A549 (cell line): ENCODE data around the gene MRPL20.

ENCODE experiments used
- BHLHE40 ChIP-seq: IDR thresholded peaks from 2 replicates; pipeline ENCODE4 v1.6.1; 2012; ENCODE audit warnings: low read depth, low read length, inconsistent platforms
- CHD2 ChIP-seq: fragments of 150-350 bp; IDR thresholded peaks from 2 replicates; pipeline ENCODE4 v1.6.1; 2014; ENCODE audit warnings: low read length; ENCODE audit not compliant: partially characterized antibody
- ELK1 ChIP-seq: fragments of 150-350 bp; IDR thresholded peaks from 2 replicates; pipeline ENCODE4 v1.6.1; 2014; ENCODE audit warnings: low read depth, mild to moderate bottlenecking, low read length
- EP300 ChIP-seq, 2 experiments: fragments of >200 bp; sonication (Bioruptor Twin); formaldehyde crosslinking; IDR thresholded peaks; 2 replicates in 1 of 2; 3 replicates in 1 of 2; pipeline ENCODE4 v1.6.1; 2016 to 2017
- MAZ ChIP-seq: fragments of 150-350 bp; IDR thresholded peaks from 2 replicates; pipeline ENCODE4 v1.6.1; 2014; ENCODE audit warnings: antibody characterized with exemption, low read depth, low read length, borderline replicate concordance
- MYC ChIP-seq: IDR thresholded peaks from 2 replicates; pipeline ENCODE4 v1.6.1; 2012; ENCODE audit warnings: mild to moderate bottlenecking, inconsistent platforms, low read length, improper control_type of control experiment, borderline replicate concordance
- POLR2A ChIP-seq: IDR thresholded peaks from 2 replicates; pipeline ENCODE4 v1.6.1; 2012; ENCODE audit warnings: mild to moderate bottlenecking, low read length
- RARB ChIP-seq: fragments of 250-450 bp; sonication (Bioruptor Pico); IDR thresholded peaks from 2 replicates; pipeline ENCODE4 v1.8.0; 2021; ENCODE audit warnings: mild to moderate bottlenecking, moderate library complexity
- RCOR1 ChIP-seq: fragments of 150-350 bp; IDR thresholded peaks from 2 replicates; pipeline ENCODE4 v1.6.1; 2014; ENCODE audit warnings: antibody characterized with exemption, low read length, low read depth
- RFX5 ChIP-seq: fragments of 450-650 bp; IDR thresholded peaks from 2 replicates; pipeline ENCODE4 v1.7.1; 2014; ENCODE audit warnings: antibody characterized with exemption, mild to moderate bottlenecking, moderate library complexity
- TF ChIP-seq, protein P1 (sequence below): fragments of >200 bp; sonication (Bioruptor Twin); formaldehyde crosslinking; IDR thresholded peaks from 3 replicates; pipeline ENCODE4 v1.5.1; 2016
- TF ChIP-seq, protein P2 (sequence below): IDR thresholded peaks from 2 replicates; pipeline ENCODE4 v1.6.1; 2012

DNA sequence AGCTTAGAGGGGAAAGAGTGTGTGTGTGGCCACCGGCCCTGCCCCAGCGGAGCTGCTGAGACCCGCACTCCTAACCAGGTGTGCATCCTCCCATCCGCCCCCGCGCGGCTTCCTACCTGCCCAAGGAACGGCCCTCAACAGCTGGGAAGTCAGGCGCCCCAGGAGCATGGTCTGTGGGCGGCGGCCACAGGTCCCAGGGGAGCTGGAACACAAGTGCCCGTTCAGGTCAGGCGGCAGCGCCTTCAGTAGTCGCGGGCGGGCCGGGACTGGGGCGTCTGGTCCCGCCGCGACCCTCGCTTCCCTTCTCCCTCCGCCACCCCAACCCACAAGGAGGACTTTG lies 32.5 kb downstream of the MRPL20 start:
- TF ChIP-seq MAZ = no peak
- no peak for TF ChIP-seq RCOR1
- no peak for TF ChIP-seq POLR2A
- TF ChIP-seq, protein P1, sequence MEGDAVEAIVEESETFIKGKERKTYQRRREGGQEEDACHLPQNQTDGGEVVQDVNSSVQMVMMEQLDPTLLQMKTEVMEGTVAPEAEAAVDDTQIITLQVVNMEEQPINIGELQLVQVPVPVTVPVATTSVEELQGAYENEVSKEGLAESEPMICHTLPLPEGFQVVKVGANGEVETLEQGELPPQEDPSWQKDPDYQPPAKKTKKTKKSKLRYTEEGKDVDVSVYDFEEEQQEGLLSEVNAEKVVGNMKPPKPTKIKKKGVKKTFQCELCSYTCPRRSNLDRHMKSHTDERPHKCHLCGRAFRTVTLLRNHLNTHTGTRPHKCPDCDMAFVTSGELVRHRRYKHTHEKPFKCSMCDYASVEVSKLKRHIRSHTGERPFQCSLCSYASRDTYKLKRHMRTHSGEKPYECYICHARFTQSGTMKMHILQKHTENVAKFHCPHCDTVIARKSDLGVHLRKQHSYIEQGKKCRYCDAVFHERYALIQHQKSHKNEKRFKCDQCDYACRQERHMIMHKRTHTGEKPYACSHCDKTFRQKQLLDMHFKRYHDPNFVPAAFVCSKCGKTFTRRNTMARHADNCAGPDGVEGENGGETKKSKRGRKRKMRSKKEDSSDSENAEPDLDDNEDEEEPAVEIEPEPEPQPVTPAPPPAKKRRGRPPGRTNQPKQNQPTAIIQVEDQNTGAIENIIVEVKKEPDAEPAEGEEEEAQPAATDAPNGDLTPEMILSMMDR = no peak
- TF ChIP-seq BHLHE40 = no peak
- no peak for TF ChIP-seq CHD2
- TF ChIP-seq, protein P2, sequence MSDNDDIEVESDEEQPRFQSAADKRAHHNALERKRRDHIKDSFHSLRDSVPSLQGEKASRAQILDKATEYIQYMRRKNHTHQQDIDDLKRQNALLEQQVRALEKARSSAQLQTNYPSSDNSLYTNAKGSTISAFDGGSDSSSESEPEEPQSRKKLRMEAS = no peak
- TF ChIP-seq RFX5 = no peak
- no peak for TF ChIP-seq RARB
- TF ChIP-seq MYC = no peak
- TF ChIP-seq EP300 (IDR thresholded peaks at IDR 0.05) = no peak
- no peak for TF ChIP-seq ELK1
